ENCODE measurements around the gene TWIST1.

- TF ChIP-seq ZNF660 (CRISPR knock-in tag; IDR thresholded peaks at IDR 0.05; ENCODE audit: borderline replicate concordance, low read depth) (no peak), PHF8 (CRISPR knock-in tag; IDR thresholded peaks at IDR 0.05) (no peak), YY1 (IDR thresholded peaks at IDR 0.05; ENCODE audit: insufficient read depth, insufficient replicate concordance, low read depth, low read length) (no peak), KLF9 (CRISPR knock-in tag; IDR thresholded peaks at IDR 0.05; ENCODE audit: low read depth) (no peak), SYNCRIP (IDR thresholded peaks at IDR 0.05; ENCODE audit: insufficient read depth, low read depth, low read length) (no peak), FOXJ3 (CRISPR knock-in tag; IDR thresholded peaks at IDR 0.05; ENCODE audit: borderline replicate concordance) (no peak), EZH2 (conservative IDR thresholded peaks at IDR 0.05; ENCODE audit: low read depth, low read length) (no peak)
- TF ChIP-seq, protein P1, sequence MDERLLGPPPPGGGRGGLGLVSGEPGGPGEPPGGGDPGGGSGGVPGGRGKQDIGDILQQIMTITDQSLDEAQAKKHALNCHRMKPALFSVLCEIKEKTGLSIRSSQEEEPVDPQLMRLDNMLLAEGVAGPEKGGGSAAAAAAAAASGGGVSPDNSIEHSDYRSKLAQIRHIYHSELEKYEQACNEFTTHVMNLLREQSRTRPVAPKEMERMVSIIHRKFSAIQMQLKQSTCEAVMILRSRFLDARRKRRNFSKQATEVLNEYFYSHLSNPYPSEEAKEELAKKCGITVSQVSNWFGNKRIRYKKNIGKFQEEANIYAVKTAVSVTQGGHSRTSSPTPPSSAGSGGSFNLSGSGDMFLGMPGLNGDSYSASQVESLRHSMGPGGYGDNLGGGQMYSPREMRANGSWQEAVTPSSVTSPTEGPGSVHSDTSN (CRISPR knock-in tag; IDR thresholded peaks at IDR 0.05) = no peak
- TF ChIP-seq, protein P2, sequence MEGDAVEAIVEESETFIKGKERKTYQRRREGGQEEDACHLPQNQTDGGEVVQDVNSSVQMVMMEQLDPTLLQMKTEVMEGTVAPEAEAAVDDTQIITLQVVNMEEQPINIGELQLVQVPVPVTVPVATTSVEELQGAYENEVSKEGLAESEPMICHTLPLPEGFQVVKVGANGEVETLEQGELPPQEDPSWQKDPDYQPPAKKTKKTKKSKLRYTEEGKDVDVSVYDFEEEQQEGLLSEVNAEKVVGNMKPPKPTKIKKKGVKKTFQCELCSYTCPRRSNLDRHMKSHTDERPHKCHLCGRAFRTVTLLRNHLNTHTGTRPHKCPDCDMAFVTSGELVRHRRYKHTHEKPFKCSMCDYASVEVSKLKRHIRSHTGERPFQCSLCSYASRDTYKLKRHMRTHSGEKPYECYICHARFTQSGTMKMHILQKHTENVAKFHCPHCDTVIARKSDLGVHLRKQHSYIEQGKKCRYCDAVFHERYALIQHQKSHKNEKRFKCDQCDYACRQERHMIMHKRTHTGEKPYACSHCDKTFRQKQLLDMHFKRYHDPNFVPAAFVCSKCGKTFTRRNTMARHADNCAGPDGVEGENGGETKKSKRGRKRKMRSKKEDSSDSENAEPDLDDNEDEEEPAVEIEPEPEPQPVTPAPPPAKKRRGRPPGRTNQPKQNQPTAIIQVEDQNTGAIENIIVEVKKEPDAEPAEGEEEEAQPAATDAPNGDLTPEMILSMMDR (CRISPR knock-in tag; IDR thresholded peaks at IDR 0.05) = no peak
- TF ChIP-seq, protein P3, sequence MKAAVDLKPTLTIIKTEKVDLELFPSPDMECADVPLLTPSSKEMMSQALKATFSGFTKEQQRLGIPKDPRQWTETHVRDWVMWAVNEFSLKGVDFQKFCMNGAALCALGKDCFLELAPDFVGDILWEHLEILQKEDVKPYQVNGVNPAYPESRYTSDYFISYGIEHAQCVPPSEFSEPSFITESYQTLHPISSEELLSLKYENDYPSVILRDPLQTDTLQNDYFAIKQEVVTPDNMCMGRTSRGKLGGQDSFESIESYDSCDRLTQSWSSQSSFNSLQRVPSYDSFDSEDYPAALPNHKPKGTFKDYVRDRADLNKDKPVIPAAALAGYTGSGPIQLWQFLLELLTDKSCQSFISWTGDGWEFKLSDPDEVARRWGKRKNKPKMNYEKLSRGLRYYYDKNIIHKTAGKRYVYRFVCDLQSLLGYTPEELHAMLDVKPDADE (CRISPR knock-in tag; IDR thresholded peaks at IDR 0.05) = no peak
Observed at GRCh38 chr7:19114551-19114855, 2.9 kb downstream of the TWIST1 start.

Measured in HepG2 (cell line).